Thyroid gland (tissue), 4 donors: ENCODE measurements around the gene GUK1.

Experiments used
- CTCF ChIP-seq, 6 experiments: fragments of 200-600 bp in 3 of 6; fragments of 450-650 bp in 3 of 6; sonication (generic) in 3 of 6; IDR thresholded peaks; one replicate each; pipeline ENCODE4 v1.5.1; 2016 to 2019; ENCODE audit warnings: antibody characterized with exemption in 6 of 6, mild to moderate bottlenecking in 2 of 6, inconsistent platforms in 1 of 6, moderate library complexity in 1 of 6
- POLR2A ChIP-seq, 2 donors: fragments of 450-650 bp; IDR thresholded peaks; one replicate each; pipeline ENCODE4 v1.6.1; 2017; ENCODE audit warnings: antibody characterized with exemption in 2 of 2, mild to moderate bottlenecking in 2 of 2, moderate library complexity in 1 of 2

GRCh38 chr1:228145463-228146416 is 5.7 kb downstream of the GUK1 start:
- TF ChIP-seq CTCF (IDR thresholded peaks at IDR 0.05) (no peak), POLR2A (IDR thresholded peaks at IDR 0.05) (no peak)
